Skeletal muscle tissue (tissue), 4 donors: ENCODE results near the gene OTOG. TPM values are rescaled to one million over a fixed set of nuclear protein-coding genes. Genes with fewer than 3 reads are reported as not detected.

Source experiments
- H3K27ac ChIP-seq: one replicate; pipeline ENCODE4 v1.7.0; 2013; ENCODE audit warnings: mild to moderate bottlenecking, low read depth, low read length, inconsistent platforms
- H3K27me3 ChIP-seq, 3 donors: one replicate each; pipeline ENCODE4 v1.7.0; 2013; ENCODE audit warnings: low read length in 3 of 3; ENCODE audit not compliant: control insufficient read depth in 3 of 3, insufficient read depth in 3 of 3
- H3K36me3 ChIP-seq, 3 donors: one replicate each; pipeline ENCODE4 v1.7.0; 2013; ENCODE audit warnings: low read length in 3 of 3; ENCODE audit not compliant: control insufficient read depth in 3 of 3, insufficient read depth in 3 of 3
- H3K4me1 ChIP-seq, 3 donors: one replicate each; pipeline ENCODE4 v1.7.0; 2013; ENCODE audit warnings: low read length in 3 of 3, mild to moderate bottlenecking in 3 of 3; ENCODE audit not compliant: control insufficient read depth in 3 of 3, insufficient read depth in 3 of 3
- H3K4me3 ChIP-seq, 3 donors: one replicate each; pipeline ENCODE4 v1.7.0; 2013; ENCODE audit warnings: low read length in 3 of 3
- H3K9ac ChIP-seq, 3 donors: one replicate each; pipeline ENCODE4 v1.7.0; 2013; ENCODE audit warnings: low read length in 3 of 3, mild to moderate bottlenecking in 3 of 3, moderate library complexity in 2 of 3, low read depth in 1 of 3
- H3K9me3 ChIP-seq, 3 donors: one replicate each; pipeline ENCODE4 v1.7.0; 2013; ENCODE audit warnings: low read length in 3 of 3; ENCODE audit not compliant: control insufficient read depth in 3 of 3
- total RNA-seq: library from RNA; depleted of rRNA; stranded (reverse); fragments of >200 nt; gene quantifications from one replicate; pipeline ENCODE4 v1.2.3, GENCODE V29; 2014
- donor health status: Osteomylitis.

The OTOG gene
- total RNA-seq, 1 donor from 2014 or later, result under 0.01 TPM

GRCh38 chr11:17593466-17594245, 46.6 kb downstream of the OTOG start:
- no peaks in the 10 kb centered on the region for H3K9me3 ChIP-seq
- H3K27ac ChIP-seq, result no peak overlapping the region
- H3K9ac ChIP-seq, result no peak overlapping the region
- H3K4me3 ChIP-seq, result no peak overlapping the region
- H3K36me3 ChIP-seq, result no peaks in the 10 kb centered on the region
- H3K4me1 ChIP-seq, result peaks cover 0 to 1% (median 0%) of the 10 kb centered on the region in 3 donors
- peaks cover 4 to 9% (median 8%) of the 10 kb centered on the region in 3 donors for H3K27me3 ChIP-seq

GRCh38 chr11:17594686-17595192, 47.7 kb downstream of the OTOG start:
- Histone ChIP-seq H3K36me3 (no peaks in the 10 kb centered on the region), H3K27ac (no peak overlapping the region), H3K4me1 (peaks cover 0 to 8% (median 0%) of the 10 kb centered on the region in 3 donors), H3K4me3 (no peak overlapping the region), H3K9ac (no peak overlapping the region), H3K27me3 (peaks cover 4 to 9% (median 8%) of the 10 kb centered on the region in 3 donors), H3K9me3 (no peaks in the 10 kb centered on the region)

GRCh38 chr11:17595526-17596309, 48.7 kb downstream of the OTOG start:
- Histone ChIP-seq H3K27ac (no peak overlapping the region), H3K36me3 (no peaks in the 10 kb centered on the region)

GRCh38 chr11:17596310-17596669, 49.2 kb downstream of the OTOG start:
- Histone ChIP-seq H3K27me3 (peaks cover 0 to 7% (median 2%) of the 10 kb centered on the region in 3 donors), H3K36me3 (no peaks in the 10 kb centered on the region), H3K9ac (no peak overlapping the region), H3K9me3 (no peaks in the 10 kb centered on the region), H3K4me3 (no peak overlapping the region), H3K4me1 (peaks cover 0 to 12% (median 4%) of the 10 kb centered on the region in 3 donors), H3K27ac (no peak overlapping the region)

More at GRCh38 chr11:17595526-17596309, 48.7 kb downstream of the OTOG start:
- peaks cover 0 to 8% (median 0%) of the 10 kb centered on the region in 3 donors for H3K4me1 ChIP-seq
- H3K9me3 ChIP-seq, result no peaks in the 10 kb centered on the region
- peaks cover 0 to 8% (median 4%) of the 10 kb centered on the region in 3 donors for H3K27me3 ChIP-seq
- H3K9ac ChIP-seq, result no peak overlapping the region
- no peak overlapping the region for H3K4me3 ChIP-seq

- peaks cover 0 to 4% (median 0%) of the 10 kb centered on the region in 3 donors for H3K27me3 ChIP-seq
- no peaks in the 10 kb centered on the region for H3K9me3 ChIP-seq
- H3K4me1 ChIP-seq, result peaks cover 0 to 12% (median 4%) of the 10 kb centered on the region in 3 donors
- H3K4me3 ChIP-seq, result no peak overlapping the region
- H3K27ac ChIP-seq, result no peak overlapping the region
- H3K9ac ChIP-seq, result no peak overlapping the region
- no peaks in the 10 kb centered on the region for H3K36me3 ChIP-seq
Measured at GRCh38 chr11:17596711-17597110, 49.7 kb downstream of the OTOG start.

GRCh38 chr11:17597770-17598169, 50.7 kb downstream of the OTOG start:
- no peaks in the 10 kb centered on the region for H3K36me3 ChIP-seq
- peaks cover 0 to 4% (median 0%) of the 10 kb centered on the region in 3 donors for H3K27me3 ChIP-seq
- no peak overlapping the region for H3K27ac ChIP-seq
- no peak overlapping the region for H3K4me3 ChIP-seq
- H3K9me3 ChIP-seq, result no peaks in the 10 kb centered on the region
- H3K9ac ChIP-seq, result no peak overlapping the region
- peaks cover 0 to 12% (median 4%) of the 10 kb centered on the region in 3 donors for H3K4me1 ChIP-seq

- Histone ChIP-seq H3K27ac (no peak overlapping the region), H3K4me1 (peaks cover 0 to 12% (median 4%) of the 10 kb centered on the region in 3 donors), H3K9ac (no peak overlapping the region), H3K9me3 (no peaks in the 10 kb centered on the region), H3K4me3 (no peak overlapping the region), H3K36me3 (no peaks in the 10 kb centered on the region), H3K27me3 (no peaks in the 10 kb centered on the region)
Measured at GRCh38 chr11:17598700-17599459, 51.8 kb downstream of the OTOG start.

- no peak overlapping the region for H3K9ac ChIP-seq
- peaks cover 0 to 12% (median 4%) of the 10 kb centered on the region in 3 donors for H3K4me1 ChIP-seq
- H3K9me3 ChIP-seq, result no peaks in the 10 kb centered on the region
- no peak overlapping the region for H3K27ac ChIP-seq
- H3K36me3 ChIP-seq, result no peaks in the 10 kb centered on the region
- no peaks in the 10 kb centered on the region for H3K27me3 ChIP-seq
- no peak overlapping the region for H3K4me3 ChIP-seq
Measured at GRCh38 chr11:17599460-17599925, 52.4 kb downstream of the OTOG start.

- H3K9ac ChIP-seq, result no peak overlapping the region
- peaks cover 0 to 12% (median 4%) of the 10 kb centered on the region in 3 donors for H3K4me1 ChIP-seq
- H3K9me3 ChIP-seq, result no peaks in the 10 kb centered on the region
- H3K27ac ChIP-seq, result no peak overlapping the region
- no peak overlapping the region for H3K4me3 ChIP-seq
- H3K36me3 ChIP-seq, result no peaks in the 10 kb centered on the region
- H3K27me3 ChIP-seq, result no peaks in the 10 kb centered on the region
Measured at GRCh38 chr11:17600316-17601255, 53.5 kb downstream of the OTOG start.
